ENCODE measurements around the gene NCK2. TPM values are rescaled to one million over a fixed set of nuclear protein-coding genes. Genes with fewer than 3 reads are reported as not detected.

Gene NCK2
- total and polyA plus RNA-seq, 2 donors from 2014 or later, result 22.8 to 52.9 TPM

- FAIRE-seq, result no peak
- H3K36me3 ChIP-seq (ENCODE audit: control insufficient read depth in 2 of 3, insufficient read depth in 3 of 3, low read length in 3 of 3), result no peaks in the 10 kb centered on the region
- intact Hi-C loops (cut with DNase I), result no loop called here
- H3K9ac ChIP-seq (ENCODE audit: low read length in 3 of 3), result no peak overlapping the region
- H3K27ac ChIP-seq (ENCODE audit: low read depth in 2 of 2, low read length in 2 of 2), result no peak overlapping the region
- TF ChIP-seq, protein P1, sequence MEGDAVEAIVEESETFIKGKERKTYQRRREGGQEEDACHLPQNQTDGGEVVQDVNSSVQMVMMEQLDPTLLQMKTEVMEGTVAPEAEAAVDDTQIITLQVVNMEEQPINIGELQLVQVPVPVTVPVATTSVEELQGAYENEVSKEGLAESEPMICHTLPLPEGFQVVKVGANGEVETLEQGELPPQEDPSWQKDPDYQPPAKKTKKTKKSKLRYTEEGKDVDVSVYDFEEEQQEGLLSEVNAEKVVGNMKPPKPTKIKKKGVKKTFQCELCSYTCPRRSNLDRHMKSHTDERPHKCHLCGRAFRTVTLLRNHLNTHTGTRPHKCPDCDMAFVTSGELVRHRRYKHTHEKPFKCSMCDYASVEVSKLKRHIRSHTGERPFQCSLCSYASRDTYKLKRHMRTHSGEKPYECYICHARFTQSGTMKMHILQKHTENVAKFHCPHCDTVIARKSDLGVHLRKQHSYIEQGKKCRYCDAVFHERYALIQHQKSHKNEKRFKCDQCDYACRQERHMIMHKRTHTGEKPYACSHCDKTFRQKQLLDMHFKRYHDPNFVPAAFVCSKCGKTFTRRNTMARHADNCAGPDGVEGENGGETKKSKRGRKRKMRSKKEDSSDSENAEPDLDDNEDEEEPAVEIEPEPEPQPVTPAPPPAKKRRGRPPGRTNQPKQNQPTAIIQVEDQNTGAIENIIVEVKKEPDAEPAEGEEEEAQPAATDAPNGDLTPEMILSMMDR (IDR thresholded peaks at IDR 0.05; ENCODE audit: borderline replicate concordance, extremely low read depth, insufficient read depth), result no peak
- no peaks in the 10 kb centered on the region for H3K27me3 ChIP-seq (ENCODE audit: control insufficient read depth, insufficient read depth, low read length)
- peaks cover 0 to 2% (median 0%) of the 10 kb centered on the region in 3 donors for H3K4me1 ChIP-seq (ENCODE audit: control insufficient read depth in 2 of 3, insufficient read depth in 2 of 3, low read depth in 1 of 3, low read length in 3 of 3)
- H3K4me3 ChIP-seq (ENCODE audit: low read length in 3 of 3), result no peak overlapping the region
- H3K9me3 ChIP-seq (ENCODE audit: control insufficient read depth in 2 of 3, insufficient read depth in 1 of 3, low read length in 3 of 3), result no peaks in the 10 kb centered on the region
- no peak for DNase-seq
Measured at GRCh38 chr2:105848367-105848766, 103.7 kb downstream of the NCK2 start.

DNA sequence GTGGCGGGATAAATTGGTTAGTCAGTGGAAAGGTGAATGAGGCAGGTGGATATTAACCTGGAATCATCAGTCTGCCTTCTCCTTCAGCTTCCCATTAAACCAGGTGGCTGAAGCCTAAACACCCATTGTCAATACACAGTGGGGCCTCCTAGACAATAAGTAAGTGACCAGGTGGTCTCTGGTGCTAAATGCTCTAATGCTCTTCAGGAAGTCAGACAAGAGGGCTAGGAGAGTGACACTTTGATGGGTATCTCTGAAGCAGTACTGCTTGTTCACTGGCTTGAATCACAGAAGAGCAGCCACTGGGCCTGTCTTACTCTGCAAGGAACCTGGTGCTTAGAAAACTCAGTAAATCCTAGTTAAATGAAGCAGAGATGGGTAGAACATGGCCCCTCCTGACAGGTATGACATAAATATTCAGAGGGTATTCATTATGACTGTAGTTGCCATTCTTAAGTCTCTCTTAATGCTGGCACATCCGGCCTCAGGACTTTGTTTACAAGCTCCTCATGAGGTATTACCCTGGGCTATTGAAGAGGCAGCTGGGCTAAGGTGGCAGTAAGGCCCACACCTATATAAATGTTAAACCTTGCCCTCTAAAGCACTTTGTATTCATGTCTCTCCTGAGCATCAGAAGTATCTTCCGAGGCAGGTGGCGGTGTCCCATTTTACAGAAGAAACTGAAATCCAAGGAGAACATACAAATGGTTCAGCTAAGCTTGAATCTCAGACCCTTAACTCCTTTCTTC, 104.9 kb downstream of the NCK2 start:
- no peak for DNase-seq
- Histone ChIP-seq H3K9ac (ENCODE audit: low read length in 3 of 3) (no peak overlapping the region), H3K4me3 (ENCODE audit: low read length in 3 of 3) (no peak overlapping the region)

DNA sequence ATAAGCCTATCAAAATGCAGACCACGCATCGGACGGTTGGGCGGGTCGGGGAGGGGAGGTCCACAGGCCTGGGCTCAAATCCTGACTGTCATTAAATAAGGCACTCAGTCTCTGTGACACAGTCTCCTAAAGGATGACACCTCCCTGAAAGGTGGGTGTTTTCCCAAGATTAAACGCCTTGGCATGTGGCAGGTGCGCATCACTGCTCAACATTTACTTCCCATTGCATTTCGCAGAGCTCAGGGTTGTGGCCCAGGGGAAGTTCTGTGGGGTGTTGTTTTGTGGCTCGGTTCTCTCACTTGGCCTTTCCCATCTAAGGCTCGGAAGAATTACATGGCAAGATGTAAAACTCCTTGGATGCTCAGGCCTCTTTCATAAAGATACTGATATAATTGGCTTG, 107.4 kb downstream of the NCK2 start:
- TF ChIP-seq, protein P1 (IDR thresholded peaks at IDR 0.05; ENCODE audit: borderline replicate concordance, extremely low read depth, insufficient read depth), result no peak
- Histone ChIP-seq H3K9me3 (ENCODE audit: control insufficient read depth in 2 of 3, insufficient read depth in 1 of 3, low read length in 3 of 3) (no peaks in the 10 kb centered on the region), H3K27ac (ENCODE audit: low read depth in 2 of 2, low read length in 2 of 2) (no peak overlapping the region), H3K36me3 (ENCODE audit: control insufficient read depth in 2 of 3, insufficient read depth in 3 of 3, low read length in 3 of 3) (no peaks in the 10 kb centered on the region), H3K9ac (ENCODE audit: low read length in 3 of 3) (no peak overlapping the region), H3K27me3 (ENCODE audit: control insufficient read depth, insufficient read depth, low read length) (no peaks in the 10 kb centered on the region), H3K4me1 (ENCODE audit: control insufficient read depth in 2 of 3, insufficient read depth in 2 of 3, low read depth in 1 of 3, low read length in 3 of 3) (peaks cover 0 to 4% (median 0%) of the 10 kb centered on the region in 3 donors), H3K4me3 (ENCODE audit: low read length in 3 of 3) (no peak overlapping the region)
- intact Hi-C loops (cut with DNase I), result no loop called here
- no peak for DNase-seq
- no peak for FAIRE-seq

More for the DNA sequence above, 104.9 kb downstream of the NCK2 start:
- intact Hi-C loops (cut with DNase I), result no loop called here
- H3K27ac ChIP-seq (ENCODE audit: low read depth in 2 of 2, low read length in 2 of 2), result no peak overlapping the region
- H3K9me3 ChIP-seq (ENCODE audit: control insufficient read depth in 2 of 3, insufficient read depth in 1 of 3, low read length in 3 of 3), result no peaks in the 10 kb centered on the region
- no peak for FAIRE-seq
- no peaks in the 10 kb centered on the region for H3K27me3 ChIP-seq (ENCODE audit: control insufficient read depth, insufficient read depth, low read length)
- H3K36me3 ChIP-seq (ENCODE audit: control insufficient read depth in 2 of 3, insufficient read depth in 3 of 3, low read length in 3 of 3), result no peaks in the 10 kb centered on the region
- TF ChIP-seq, protein P1 (IDR thresholded peaks at IDR 0.05; ENCODE audit: borderline replicate concordance, extremely low read depth, insufficient read depth), result no peak
- H3K4me1 ChIP-seq (ENCODE audit: control insufficient read depth in 2 of 3, insufficient read depth in 2 of 3, low read depth in 1 of 3, low read length in 3 of 3), result peaks cover 0 to 4% (median 0%) of the 10 kb centered on the region in 3 donors

Data from kidney (tissue), 14 donors.